22Rv1 (cell line): ENCODE measurements around the gene TBC1D1.

ENCODE experiments used
- CTCF ChIP-seq: fragments of 450-650 bp; IDR thresholded peaks from 2 replicates; pipeline ENCODE4 v1.5.1; 2017; ENCODE audit warnings: mild to moderate bottlenecking
- ZFX ChIP-seq: fragments of 450-650 bp; IDR thresholded peaks from 2 replicates; pipeline ENCODE4 v1.6.1; 2017; ENCODE audit warnings: antibody characterized with exemption, borderline replicate concordance

GRCh38 chr4:37980246-37980645 is 89.4 kb downstream of the TBC1D1 start:
- TF ChIP-seq CTCF: no peak
- no peak for TF ChIP-seq ZFX
